HL-60/S4 treated with phorbol 12-myristate 13-acetate at 8.2 ng/mL for 4 days and 3 days (cell line): ENCODE results near the gene TWF2.

ENCODE experiments used
- in situ Hi-C: fragments of 300-500 bp; cut with MboI; formaldehyde crosslinking; loops from 2 replicates; pipeline ENCODE4 v1.15.0; 2022; ENCODE audit warnings: low sequenced_read_pairs

Gene TWF2

DNA sequence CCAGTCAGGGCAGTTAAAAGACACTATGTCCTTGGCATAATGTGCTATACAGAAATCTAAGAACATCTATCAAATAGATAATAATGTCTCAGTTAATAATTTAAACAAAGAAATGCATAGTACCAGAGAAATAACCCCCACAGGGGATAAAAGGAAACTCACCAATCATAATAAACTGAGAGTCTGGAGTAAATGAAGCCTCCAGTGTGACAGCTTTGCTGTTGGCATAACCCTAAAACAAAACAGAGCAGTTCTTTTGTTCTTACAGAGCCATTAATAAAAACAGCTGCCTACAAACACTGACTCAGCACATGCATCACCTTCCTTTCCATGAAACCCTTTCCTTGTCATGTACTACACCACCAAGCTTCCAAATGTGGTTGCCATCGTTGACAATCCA is 20.1 kb upstream of the TWF2 start:
- in situ Hi-C loops, result no loop called here

GRCh38 chr3:52257911-52258310 is 19.0 kb upstream of the TWF2 start:
- in situ Hi-C loops, result no loop called here

- in situ Hi-C loops, result no loop called here
Observed at GRCh38 chr3:52256622-52257021, 17.7 kb upstream of the TWF2 start.

DNA sequence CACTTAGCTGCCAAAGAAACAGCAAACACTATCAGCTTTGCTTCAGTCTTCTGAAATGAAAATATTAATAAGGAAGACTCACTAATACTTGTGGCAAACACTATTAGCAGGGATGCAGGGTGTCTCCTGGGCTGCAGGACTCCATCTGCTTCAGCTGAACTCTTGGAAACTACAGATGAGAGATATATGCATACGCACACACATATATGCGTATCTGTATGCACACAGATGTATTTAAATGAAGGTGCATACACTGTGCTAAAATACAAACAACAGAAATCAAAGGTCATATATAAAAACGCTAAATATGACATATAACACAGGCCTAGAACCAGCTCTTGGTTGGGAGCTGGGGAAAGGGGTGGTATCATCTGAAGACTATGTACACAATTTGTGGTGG is 17.2 kb upstream of the TWF2 start:
- in situ Hi-C loops, result no loop called here

- in situ Hi-C loops, result no loop called here
Observed at GRCh38 chr3:52254608-52255007, 15.7 kb upstream of the TWF2 start.

DNA sequence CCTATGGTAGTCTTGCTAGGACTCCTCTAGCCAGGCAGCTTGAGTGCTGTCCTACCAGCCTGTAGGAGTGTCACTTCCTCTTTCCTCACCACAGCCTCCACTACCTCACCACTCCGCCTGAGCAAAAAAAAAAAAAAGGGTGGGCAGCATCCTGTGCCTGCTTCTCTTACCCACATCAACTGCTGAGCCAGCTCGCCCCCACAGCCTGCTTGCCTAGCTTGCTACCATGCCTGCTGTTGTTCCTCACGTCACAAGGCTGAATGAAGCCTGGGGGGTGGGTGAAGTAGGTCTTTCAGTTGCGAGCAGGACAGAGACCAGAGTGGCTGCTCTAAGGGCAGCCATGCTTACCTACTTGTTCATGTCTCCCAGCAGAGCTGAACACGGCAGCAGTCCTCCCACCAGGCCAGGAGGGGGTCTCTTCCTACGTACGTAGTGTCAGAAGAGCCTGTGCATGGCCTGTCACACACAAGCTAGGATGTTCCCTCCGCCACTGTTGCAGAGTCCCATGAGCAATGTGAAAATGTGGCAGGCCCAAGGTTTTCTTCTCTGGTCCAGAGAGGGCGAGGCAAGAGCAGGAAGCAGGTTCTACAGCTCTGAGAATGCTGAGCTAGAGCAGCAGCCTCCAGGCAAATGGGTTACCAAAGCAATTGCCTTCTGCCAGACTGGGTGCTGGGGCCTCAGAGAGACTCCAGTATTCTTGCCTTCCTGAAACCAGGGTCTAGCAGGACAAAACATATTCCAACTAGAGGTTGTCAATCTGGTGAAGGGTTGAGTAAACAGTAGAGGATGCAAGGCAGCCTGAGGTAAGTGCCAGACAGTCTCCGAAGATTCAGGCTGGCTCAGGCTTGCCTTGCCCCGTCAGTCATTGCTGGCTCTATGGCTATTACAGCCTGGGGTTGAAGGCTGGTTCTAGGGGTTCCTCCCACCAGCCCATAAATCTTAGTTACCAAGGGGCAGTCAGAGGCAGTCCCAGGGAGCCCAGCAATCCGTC is 14.7 kb upstream of the TWF2 start:
- in situ Hi-C loops, result no loop called here

DNA sequence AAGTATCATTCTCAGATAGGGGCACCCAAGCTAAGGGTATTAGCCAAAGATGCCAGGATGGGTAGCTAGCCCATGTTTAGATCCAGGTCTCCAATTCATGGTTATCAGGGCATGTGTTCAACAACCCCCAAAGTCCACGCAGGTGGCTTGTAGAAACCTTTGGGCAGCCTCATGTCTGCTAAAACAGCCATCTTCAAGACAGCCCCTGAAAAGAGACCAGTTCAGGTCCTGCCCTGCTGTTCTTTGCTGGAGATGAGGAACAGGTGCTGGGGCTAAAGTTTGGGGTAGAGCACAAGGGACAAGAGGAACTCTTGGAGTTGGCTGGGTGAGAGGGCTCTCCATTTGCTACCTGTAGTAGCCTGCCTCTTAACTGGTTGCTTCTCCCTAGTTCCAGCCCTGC is 11.2 kb upstream of the TWF2 start:
- in situ Hi-C loops, result no loop called here

DNA sequence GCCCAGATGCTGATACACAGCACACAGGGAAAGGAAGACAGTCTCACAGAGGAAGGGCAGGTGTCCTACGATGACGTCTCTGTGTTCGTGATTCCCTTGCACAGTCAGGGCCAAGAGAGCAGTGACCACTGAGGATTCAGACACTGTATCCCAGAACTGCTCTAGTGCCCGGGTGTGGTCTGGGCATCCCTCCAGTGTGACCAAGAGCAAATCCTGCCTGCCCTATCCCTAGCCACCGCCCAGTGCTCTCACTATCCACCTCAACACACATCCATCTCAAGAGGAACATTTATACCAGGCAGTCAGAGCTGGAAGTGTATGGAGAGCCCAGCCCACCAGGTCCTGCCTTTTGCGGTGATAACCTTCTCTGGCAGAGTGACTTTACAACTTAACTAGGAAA is 10.7 kb upstream of the TWF2 start:
- in situ Hi-C loops, result no loop called here

- in situ Hi-C loops, result no loop called here
Observed at GRCh38 chr3:52248816-52249547, 10.0 kb upstream of the TWF2 start.

GRCh38 chr3:52248165-52248541 is 9.2 kb upstream of the TWF2 start:
- in situ Hi-C loops, result no loop called here

DNA sequence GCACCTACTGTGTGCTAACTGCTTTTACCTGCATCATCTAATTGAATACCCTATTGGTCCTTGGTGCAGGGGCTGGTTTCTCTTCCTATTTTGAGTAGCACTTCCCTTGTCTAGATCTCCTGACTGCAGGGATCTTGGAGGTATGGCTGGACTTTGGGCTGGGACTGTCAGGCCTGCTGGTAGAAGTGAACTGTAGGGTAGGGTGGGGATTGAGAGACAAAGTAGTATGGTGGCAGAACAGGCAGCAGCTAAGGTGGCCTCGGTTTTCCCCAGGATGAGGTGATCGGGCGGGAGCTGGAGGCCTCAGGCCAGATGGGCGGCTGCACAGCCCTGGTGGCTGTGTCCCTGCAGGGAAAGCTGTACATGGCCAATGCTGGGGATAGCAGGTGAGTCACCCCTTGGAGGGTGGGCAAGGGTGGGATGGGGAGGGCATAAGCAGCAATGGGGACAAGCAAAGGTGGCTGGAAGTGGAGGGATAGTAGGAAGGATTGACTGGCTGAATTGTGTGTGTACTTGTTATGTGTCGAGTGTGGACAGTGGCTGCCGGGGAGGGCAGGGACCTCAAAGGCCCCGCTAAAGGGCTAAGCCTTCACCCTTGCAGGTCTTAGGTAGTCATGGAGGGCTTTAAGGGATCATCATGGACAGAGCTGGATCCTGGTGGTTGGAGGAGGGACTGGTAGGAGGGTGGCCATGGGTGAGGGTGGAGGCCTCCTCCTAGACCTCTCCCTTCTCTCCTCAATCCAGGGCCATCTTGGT is 8.6 kb upstream of the TWF2 start:
- in situ Hi-C loops, result no loop called here

GRCh38 chr3:52246728-52247408 is 7.9 kb upstream of the TWF2 start:
- in situ Hi-C loops, result no loop called here

GRCh38 chr3:52246264-52246620 is 7.3 kb upstream of the TWF2 start:
- in situ Hi-C loops, result no loop called here

DNA sequence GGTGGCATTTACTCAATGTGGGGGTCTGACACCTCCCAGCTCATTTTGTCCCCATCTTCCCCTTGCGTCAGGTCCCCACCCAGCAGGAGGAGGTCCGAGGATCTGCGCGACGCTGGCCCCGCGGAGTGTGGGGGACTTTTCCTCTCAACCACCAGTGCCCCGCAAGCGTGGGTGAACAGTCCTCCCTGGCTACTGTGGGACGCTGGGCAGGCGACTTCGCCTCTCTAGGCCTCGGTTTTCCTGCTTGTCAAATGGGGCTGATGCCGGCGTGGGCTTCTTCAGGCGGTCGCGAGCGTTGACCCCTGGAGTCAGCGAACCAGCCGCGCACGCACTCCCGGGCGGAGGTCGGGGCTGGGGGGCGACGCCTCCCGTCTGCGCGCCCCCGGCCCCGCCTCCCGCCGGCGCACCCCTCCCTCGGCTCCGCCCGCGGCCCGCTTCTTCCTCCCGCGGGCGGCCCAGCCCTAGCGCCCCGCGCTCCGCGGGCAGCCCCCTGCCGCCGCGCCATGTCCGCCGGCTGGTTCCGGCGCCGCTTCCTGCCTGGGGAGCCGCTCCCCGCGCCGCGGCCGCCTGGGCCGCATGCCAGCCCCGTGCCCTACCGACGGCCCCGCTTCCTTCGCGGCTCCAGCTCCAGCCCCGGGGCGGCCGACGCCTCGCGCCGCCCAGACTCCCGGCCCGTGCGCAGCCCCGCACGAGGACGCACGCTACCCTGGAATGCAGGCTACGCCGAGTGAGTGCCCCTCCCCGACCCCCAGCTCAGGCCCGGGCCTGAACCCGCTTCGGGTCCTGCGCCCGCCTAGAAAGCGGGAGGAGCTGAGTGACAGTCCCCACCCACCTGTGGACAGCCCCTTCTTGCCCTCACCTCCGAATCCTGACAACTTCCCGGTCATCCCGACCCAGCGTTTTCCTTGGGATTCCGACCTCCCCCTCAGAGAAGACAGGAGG is 6.6 kb upstream of the TWF2 start, which contains the start of gene PPM1M:
Gene PPM1M (plus strand): TSS at position 438 of the 942 bp plus-strand sequence. CDS start 66 bp downstream, at position 504.
- in situ Hi-C loops, result no loop called here

DNA sequence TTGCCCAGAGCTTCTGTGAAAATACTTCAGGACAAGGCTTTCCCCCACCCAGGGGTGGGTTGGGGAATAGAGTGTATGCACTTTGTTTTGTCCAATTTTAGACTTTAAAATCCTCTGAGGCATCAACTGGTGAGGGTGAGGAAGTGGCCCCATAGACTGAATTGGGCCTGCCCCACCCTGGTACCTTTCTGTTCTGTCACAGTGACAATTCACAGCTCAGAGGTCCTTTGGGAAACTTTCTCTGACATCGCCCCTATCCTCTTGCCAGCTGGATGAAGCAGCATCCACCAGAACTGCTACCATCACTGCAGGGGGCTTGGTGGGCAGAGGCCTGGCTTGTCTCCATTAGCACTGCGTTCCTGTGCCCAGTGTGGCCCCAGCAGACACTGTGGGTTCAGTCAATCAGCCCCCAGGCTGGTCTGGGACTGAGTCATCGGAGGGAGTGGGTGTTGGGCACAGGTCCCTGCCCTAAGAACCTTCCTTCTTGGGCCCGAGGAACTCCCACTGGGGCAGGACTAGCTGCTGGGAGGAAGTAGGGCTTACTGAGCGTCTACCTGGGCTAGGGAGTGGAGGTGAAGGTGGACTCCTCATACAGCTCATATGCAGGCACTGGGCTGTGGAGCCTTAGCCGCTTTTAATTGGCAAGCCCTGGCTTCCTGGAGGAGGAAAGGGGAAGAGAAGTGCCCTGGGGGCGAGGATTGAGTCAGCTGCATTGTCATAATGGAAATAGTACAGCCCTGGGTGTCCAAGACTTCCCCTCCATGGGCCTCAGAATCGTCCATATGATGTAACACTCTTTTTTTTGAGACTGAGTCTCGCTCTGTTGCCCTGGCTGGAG is 5.1 kb upstream of the TWF2 start:
- in situ Hi-C loops, result no loop called here

DNA sequence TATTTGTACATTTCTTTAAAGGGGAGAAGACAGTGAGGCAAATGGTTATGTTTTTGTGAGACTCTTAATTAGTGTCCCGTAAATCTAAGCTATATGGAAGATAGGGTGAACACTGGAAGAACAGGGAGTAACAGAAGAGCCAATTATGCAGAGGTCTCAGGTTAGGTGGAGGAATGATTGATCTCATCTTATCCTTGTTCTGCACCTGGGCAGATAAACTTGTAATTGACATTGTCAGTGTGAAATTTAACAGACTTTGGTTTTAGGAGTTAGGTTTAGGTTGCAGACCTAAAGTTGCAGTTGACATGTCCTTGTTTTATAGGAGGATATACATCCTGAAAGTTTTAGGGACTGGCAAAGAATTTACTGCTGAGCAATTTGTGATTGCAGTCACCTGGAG is 3.1 kb upstream of the TWF2 start:
- in situ Hi-C loops, result no loop called here

- in situ Hi-C loops, result no loop called here
Observed at GRCh38 chr3:52240886-52241370, 2.0 kb upstream of the TWF2 start.

GRCh38 chr3:52240059-52240885 is 1.3 kb upstream of the TWF2 start:
- in situ Hi-C loops, result no loop called here
